ENCODE measurements around the gene PTTG1IP. TPM values are rescaled to one million over a fixed set of nuclear protein-coding genes. Genes with fewer than 3 reads are reported as not detected.

Gene PTTG1IP
- total and polyA plus RNA-seq, 10 of the 15 experiments (the other 5 are each of a cell fraction or from before 2014, with no cell fraction given) = 2.4 to 56.4 (median 44.4) TPM

DNA sequence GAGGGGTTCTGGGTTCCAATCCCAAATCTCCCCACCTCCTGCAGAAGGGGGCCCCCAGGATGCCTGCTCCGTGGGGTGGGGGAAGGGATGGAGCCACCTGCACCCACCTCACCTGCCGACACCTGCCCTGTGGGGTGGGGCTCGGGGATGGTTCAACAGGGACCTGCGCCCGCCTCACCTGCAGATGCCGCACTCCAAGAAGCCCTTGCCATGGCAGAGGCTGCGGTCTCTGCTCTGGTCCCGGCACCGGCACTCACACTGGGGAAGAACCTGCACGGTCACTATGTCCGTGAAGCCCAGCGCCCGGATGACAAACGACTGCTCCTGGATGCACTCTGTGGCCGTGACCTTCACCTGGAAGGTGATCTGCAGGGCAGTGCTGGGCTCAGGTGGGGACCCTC lies 18.1 kb upstream of the PTTG1IP start:
- no peak overlapping the region for H2AFZ ChIP-seq (ENCODE audit: control insufficient read depth, low read depth, low read length)
- TF ChIP-seq CBX5 (IDR thresholded peaks at IDR 0.05; ENCODE audit: low read depth) = no peak
- TF ChIP-seq POU2F2 (IDR thresholded peaks at IDR 0.05; ENCODE audit: borderline replicate concordance, low read depth, low read length) = no peak
- TF ChIP-seq, protein P1, sequence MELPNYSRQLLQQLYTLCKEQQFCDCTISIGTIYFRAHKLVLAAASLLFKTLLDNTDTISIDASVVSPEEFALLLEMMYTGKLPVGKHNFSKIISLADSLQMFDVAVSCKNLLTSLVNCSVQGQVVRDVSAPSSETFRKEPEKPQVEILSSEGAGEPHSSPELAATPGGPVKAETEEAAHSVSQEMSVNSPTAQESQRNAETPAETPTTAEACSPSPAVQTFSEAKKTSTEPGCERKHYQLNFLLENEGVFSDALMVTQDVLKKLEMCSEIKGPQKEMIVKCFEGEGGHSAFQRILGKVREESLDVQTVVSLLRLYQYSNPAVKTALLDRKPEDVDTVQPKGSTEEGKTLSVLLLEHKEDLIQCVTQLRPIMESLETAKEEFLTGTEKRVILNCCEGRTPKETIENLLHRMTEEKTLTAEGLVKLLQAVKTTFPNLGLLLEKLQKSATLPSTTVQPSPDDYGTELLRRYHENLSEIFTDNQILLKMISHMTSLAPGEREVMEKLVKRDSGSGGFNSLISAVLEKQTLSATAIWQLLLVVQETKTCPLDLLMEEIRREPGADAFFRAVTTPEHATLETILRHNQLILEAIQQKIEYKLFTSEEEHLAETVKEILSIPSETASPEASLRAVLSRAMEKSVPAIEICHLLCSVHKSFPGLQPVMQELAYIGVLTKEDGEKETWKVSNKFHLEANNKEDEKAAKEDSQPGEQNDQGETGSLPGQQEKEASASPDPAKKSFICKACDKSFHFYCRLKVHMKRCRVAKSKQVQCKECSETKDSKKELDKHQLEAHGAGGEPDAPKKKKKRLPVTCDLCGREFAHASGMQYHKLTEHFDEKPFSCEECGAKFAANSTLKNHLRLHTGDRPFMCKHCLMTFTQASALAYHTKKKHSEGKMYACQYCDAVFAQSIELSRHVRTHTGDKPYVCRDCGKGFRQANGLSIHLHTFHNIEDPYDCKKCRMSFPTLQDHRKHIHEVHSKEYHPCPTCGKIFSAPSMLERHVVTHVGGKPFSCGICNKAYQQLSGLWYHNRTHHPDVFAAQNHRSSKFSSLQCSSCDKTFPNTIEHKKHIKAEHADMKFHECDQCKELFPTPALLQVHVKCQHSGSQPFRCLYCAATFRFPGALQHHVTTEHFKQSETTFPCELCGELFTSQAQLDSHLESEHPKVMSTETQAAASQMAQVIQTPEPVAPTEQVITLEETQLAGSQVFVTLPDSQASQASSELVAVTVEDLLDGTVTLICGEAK (IDR thresholded peaks at IDR 0.05; ENCODE audit: borderline replicate concordance) = no peak
- TF ChIP-seq RUNX3 (IDR thresholded peaks at IDR 0.05; ENCODE audit: low read length) = no peak
- no peak for TF ChIP-seq ZNF274 (IDR thresholded peaks at IDR 0.05; ENCODE audit: insufficient read depth, insufficient read length)
- TF ChIP-seq, protein P2, sequence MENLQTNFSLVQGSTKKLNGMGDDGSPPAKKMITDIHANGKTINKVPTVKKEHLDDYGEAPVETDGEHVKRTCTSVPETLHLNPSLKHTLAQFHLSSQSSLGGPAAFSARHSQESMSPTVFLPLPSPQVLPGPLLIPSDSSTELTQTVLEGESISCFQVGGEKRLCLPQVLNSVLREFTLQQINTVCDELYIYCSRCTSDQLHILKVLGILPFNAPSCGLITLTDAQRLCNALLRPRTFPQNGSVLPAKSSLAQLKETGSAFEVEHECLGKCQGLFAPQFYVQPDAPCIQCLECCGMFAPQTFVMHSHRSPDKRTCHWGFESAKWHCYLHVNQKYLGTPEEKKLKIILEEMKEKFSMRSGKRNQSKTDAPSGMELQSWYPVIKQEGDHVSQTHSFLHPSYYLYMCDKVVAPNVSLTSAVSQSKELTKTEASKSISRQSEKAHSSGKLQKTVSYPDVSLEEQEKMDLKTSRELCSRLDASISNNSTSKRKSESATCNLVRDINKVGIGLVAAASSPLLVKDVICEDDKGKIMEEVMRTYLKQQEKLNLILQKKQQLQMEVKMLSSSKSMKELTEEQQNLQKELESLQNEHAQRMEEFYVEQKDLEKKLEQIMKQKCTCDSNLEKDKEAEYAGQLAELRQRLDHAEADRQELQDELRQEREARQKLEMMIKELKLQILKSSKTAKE (IDR thresholded peaks at IDR 0.05; ENCODE audit: low read depth, poor library complexity, severe bottlenecking) = no peak
- no peak for TF ChIP-seq CBX3 (IDR thresholded peaks at IDR 0.05; ENCODE audit: borderline replicate concordance, low read depth)
- TF ChIP-seq PAX5 (IDR thresholded peaks at IDR 0.05; ENCODE audit: borderline replicate concordance, low read depth, low read length) = no peak
- TF ChIP-seq, protein P3, sequence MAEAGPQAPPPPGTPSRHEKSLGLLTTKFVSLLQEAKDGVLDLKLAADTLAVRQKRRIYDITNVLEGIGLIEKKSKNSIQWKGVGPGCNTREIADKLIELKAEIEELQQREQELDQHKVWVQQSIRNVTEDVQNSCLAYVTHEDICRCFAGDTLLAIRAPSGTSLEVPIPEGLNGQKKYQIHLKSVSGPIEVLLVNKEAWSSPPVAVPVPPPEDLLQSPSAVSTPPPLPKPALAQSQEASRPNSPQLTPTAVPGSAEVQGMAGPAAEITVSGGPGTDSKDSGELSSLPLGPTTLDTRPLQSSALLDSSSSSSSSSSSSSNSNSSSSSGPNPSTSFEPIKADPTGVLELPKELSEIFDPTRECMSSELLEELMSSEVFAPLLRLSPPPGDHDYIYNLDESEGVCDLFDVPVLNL (IDR thresholded peaks at IDR 0.05; ENCODE audit: low read depth, low read length) = no peak
- no peak for TF ChIP-seq CHD2 (IDR thresholded peaks at IDR 0.05; ENCODE audit: borderline replicate concordance, low read depth, low read length)
- TF ChIP-seq STAT3 (IDR thresholded peaks at IDR 0.05; ENCODE audit: low read depth, low read length) = no peak
- 97% methylated on average over 15 of the region's 15 CpGs for WGBS (ENCODE audit: insufficient coverage, insufficient replicate concordance, low lambda C conversion rate, missing lambda C conversion rate)
- H3K4me3 ChIP-seq = no peak overlapping the region
- RAD21 ChIA-PET (ENCODE audit: unreplicated experiment) = interaction anchor here (0.8 to 3.9 kb wide), 4 partner anchors 18 to 50 kb away, joined by 5 to 32 read pairs (median 8); partner anchors contain the start of gene PTTG1IP
- no peak for FAIRE-seq
- CTCF ChIA-PET = interaction anchor here (1.0 to 5.5 kb wide), 10 partner anchors 10 to 239 kb away, joined by 3 to 80 read pairs (median 6); no protein-coding TSS in a partner anchor
- SMC1A ChIA-PET (ENCODE audit: uncharacterized antibody, unreplicated experiment) = interaction anchor here (0.8 to 6.1 kb wide), 4 partner anchors 11 to 41 kb away, joined by 4 to 56 read pairs (median 5); no protein-coding TSS in a partner anchor
- H3K9ac ChIP-seq (ENCODE audit: control insufficient read depth, insufficient read depth, low read length) = no peak overlapping the region
- in situ Hi-C loops (cut with MboI) = no loop called here
- H3K4me2 ChIP-seq (ENCODE audit: control insufficient read depth, insufficient read depth) = no peak overlapping the region
- intact Hi-C loops (cut with micrococcal nuclease; ENCODE audit: unreplicated experiment) = loop anchor here (1.0 kb wide), 1 partner anchor 40 kb away; no protein-coding TSS in a partner anchor
- H4K20me1 ChIP-seq (ENCODE audit: control insufficient read depth, insufficient read depth) = no peaks in the 10 kb centered on the region
- ATAC-seq = no peak
- no peaks in the 10 kb centered on the region for H3K9me3 ChIP-seq (replicated peaks; ENCODE audit: control insufficient read depth, insufficient read depth, low read length)
- BruUV-seq (replicated peaks) = no TSS peak
- H3K4me1 ChIP-seq (ENCODE audit: control insufficient read depth, insufficient read depth, low read length) = no peaks in the 10 kb centered on the region
- no peaks in the 10 kb centered on the region for H3K27me3 ChIP-seq (replicated peaks in 1 of 2; ENCODE audit: control insufficient read depth in 2 of 2, insufficient read depth in 2 of 2, low read length in 1 of 2)
- no peaks in the 10 kb centered on the region for H3K79me2 ChIP-seq (ENCODE audit: control insufficient read depth, insufficient read depth, low read length)
- DNase-seq (ENCODE audit: low read depth, low spot score) = no peak
- peaks cover 0 to 3% of the 10 kb centered on the region in 2 experiments; a peak in 1 of 4 replicates for H3K36me3 ChIP-seq (ENCODE audit: control insufficient read depth in 2 of 2, insufficient read depth in 2 of 2, low read length in 1 of 2)
- POLR2A ChIA-PET = interaction anchor here (0.6 to 1.8 kb wide), 2 partner anchors 40 to 448 kb away, joined by 8 to 9 read pairs; no protein-coding TSS in a partner anchor
- no peak overlapping the region for H3K27ac ChIP-seq (ENCODE audit: control insufficient read depth, insufficient read depth)
